GM18505 (cell line): ENCODE results near the gene NOL3.

Experiments
- ATAC-seq: cut with Tn5 transposase; IDR thresholded peaks from one replicate; pipeline ENCODE4 v1.9.1; 2021; ENCODE audit not compliant: unreplicated experiment
- POLR2A ChIP-seq: IDR thresholded peaks from 4 replicates; pipeline ENCODE4 v1.6.1; 2011; ENCODE audit warnings: borderline replicate concordance; ENCODE audit not compliant: insufficient read depth, insufficient read length; ENCODE audit errors: extremely low read depth

Gene NOL3

DNA sequence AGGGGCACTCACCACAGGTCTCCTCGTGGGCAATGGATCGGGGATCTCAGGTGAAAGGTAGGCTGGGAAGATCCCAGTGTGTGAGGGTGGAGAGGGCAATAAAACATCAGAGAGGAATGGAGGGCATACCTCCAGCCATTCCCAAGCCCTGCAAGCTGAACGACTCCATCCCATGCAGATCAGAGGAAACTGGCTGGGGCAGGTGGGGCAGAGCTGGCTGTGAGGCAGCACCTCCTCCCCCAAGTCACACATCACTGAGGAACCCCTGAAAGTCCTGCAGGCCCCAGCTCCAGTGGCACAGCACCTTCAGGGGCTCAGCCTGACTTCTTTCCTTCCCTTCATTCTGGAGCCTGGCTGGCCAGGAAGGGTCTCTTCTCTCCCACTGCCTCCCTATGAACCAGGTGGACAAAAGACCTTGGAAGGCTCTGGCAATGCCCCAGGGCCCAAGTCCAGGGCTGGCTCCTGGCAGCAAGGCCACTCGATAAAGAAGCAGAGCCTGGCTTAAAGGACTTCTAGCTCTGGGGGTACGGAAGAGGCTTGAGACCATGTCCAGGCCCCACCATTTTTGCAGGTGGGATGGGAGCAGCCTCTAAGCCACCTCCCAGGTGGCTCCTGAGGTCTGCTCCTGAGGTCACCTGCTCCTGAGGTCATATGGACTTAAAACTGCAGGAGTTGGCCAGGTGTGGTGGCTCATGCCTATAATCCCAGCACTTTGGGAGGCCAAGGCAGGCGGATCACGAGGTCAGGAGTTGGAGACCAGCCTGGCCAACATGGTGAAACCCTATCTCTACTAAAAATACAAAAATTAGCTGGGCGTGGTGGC lies 43.1 kb downstream of the NOL3 start:
- ATAC-seq = no peak
- no peak for TF ChIP-seq POLR2A

DNA sequence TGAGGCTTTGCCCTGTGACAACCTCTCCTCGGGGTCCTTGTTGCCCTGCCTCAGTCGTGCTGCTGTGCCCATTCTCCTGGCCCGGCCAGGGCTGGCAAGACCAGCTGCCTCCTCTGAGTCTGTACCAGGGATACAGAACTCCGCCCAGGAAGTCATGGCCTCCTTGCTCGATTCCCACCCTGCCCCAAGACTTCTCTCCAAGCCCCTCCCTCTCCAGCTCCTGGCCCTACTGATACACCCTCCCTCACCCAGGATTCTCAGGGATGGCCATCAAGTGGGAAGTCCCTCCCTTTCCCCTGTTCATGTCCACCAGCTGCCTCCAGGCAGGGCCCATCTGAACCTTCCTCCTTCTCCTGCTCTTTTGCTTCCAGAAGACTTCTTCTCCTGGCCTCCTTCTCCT lies 45.4 kb downstream of the NOL3 start:
- no peak for TF ChIP-seq POLR2A
- no peak for ATAC-seq

DNA sequence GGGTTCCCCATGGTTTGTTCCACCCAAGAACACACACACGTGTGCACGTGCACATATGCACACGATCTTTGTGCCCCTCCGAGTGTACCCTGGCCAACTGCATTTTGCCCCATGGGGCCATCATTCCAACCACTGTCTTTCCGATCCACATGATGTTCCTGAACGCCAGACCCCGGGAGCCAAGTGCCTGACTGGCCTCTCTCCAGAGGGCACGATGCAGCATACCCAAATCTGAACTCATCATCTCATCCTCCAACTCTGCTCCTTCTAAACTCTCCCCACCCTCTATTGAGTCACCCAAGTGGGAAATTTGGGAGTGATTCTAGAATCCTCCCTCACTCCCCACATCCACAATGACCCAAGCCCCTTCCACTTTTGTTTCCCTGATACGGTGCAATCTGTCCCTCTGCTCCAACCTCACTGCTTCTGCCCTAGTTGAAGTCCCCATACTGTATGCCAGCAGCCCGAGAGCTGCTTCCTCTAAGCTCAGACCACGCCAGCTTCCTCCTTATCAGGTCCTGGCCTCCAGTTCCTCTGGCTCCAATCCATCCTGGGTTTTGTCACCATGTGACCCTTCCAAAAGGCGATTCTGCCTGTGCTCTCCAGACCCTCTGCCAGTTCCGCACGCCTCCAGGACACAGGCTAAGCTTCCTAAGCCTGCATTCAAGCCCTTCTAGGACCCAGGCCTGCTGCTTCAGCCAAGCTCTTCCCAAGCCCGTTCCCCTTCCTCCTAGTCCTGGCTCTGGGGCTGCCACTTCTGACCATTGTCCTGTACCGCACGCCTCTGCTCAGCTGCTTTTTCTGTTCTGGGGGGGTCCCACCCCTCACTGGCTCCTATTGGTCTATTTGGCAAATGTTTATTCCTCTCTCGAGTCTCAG lies 46.5 kb downstream of the NOL3 start:
- TF ChIP-seq POLR2A = no peak
- ATAC-seq = no peak

DNA sequence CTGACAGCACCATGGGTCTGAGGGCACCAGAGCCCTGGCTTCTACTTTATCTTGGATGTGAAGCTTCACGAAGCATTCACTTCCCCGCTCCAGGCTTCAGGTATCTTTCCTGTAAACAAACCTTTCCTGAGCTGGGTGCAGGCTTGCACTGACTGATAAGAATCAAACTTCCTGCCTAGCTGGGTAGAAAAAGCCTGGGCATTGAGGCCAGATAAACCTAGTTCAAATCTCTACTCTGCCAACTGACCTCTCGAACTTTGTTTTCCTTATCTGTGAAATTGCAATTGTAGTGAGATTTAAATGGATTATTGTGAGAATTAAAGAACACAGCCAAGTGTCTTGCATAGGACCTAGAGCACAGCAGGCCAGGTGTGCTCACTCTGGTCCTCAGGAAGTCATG lies 53.7 kb downstream of the NOL3 start:
- no peak for TF ChIP-seq POLR2A
- ATAC-seq = no peak
